Retinal pigment epithelial cell (primary cell): Measurements from ENCODE around the gene CD82.

Source experiments
- DNase-seq: peaks from one replicate; pipeline ENCODE4 v3.0.0-alpha.2; 2010; ENCODE audit warnings: low read depth
- H3K4me3 ChIP-seq: 2 replicates; pipeline ENCODE4 v1.5.1; 2011; ENCODE audit warnings: mild to moderate bottlenecking, low read length, control low read depth, moderate library complexity
- CTCF ChIP-seq: conservative IDR thresholded peaks from 2 replicates; pipeline ENCODE4 v1.5.1; 2011; ENCODE audit warnings: low read depth, low read length, control low read depth, inconsistent platforms

CD82 gene

DNA sequence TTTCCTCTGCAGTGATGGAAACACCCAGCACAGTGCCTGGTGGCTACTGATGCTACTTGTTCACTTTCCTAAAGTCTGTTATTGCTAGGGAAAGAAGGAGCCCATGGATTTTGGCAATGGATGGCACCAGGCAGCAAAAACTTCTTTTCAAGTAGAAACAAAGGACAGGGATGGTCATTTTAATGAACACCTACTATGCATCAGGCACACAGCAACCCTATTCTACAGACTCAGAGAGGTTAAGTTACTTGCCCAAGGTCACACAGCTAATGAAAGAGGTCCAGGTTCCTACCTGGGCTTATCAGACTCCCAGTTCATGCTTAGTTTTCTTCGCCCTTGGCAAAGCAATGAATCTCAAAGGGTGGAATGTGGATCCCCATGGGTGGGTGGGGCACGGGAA lies 36.9 kb upstream of the CD82 start:
- DNase-seq: no peak
- TF ChIP-seq CTCF: no peak
- H3K4me3 ChIP-seq: no peak overlapping the region

- TF ChIP-seq CTCF: no peak
- no peak overlapping the region for H3K4me3 ChIP-seq
- DNase-seq: no peak
Observed at GRCh38 chr11:44529895-44530412, 35.5 kb upstream of the CD82 start.

DNA sequence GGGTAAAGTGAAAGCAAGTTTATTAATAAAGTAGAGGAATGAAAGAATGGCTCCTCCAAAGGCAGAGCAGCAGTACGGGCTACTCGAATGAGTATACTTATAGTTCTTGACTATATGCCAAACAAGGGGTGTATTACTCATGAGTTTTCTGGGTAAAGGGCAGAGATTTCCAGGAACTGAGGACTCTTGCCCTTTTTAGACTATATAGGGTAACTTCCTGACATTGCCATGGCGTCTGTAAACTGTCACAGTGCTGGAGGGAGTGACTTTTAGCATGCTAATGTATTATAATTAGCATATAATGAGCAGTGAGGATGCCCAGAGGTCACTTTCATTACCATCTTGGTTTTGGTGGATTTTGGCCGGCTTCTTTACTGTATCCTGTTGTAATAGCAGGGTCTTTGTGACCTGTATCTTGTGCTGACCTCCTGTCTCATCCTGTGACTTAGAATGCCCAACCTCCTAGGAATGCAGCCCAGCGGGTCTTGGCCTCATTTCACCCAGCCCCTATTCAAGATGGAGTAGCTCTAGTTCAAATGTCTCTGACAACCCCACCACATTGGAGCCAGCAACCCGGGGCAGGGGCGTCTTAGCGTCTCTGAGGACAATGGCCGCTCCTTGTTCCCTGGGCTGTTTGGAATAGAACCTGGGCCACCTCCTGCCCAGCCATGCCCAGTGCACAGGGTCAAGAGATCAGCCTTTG lies 34.9 kb upstream of the CD82 start:
- H3K4me3 ChIP-seq: no peak overlapping the region
- no peak for DNase-seq
- no peak for TF ChIP-seq CTCF

DNA sequence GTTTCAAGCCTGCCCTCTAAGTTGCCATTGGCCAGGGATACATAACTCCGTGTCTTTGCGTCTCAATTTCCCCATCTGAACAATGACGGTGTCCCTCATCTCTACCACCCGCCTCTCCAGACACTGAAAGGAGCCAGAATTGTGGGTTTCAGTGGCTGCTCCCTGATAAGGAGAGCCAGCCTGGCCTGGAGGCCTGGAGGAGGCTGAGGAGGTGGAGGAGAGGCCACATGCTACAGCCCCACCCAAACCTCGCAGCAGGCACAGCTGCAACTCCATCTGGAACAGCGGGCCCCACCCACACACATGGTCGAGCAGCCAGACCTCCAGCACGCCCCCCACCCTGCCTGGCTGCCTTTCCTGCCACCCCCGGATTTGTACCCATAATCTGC lies 34.4 kb upstream of the CD82 start:
- TF ChIP-seq CTCF: no peak
- no peak overlapping the region for H3K4me3 ChIP-seq
- DNase-seq: no peak

DNA sequence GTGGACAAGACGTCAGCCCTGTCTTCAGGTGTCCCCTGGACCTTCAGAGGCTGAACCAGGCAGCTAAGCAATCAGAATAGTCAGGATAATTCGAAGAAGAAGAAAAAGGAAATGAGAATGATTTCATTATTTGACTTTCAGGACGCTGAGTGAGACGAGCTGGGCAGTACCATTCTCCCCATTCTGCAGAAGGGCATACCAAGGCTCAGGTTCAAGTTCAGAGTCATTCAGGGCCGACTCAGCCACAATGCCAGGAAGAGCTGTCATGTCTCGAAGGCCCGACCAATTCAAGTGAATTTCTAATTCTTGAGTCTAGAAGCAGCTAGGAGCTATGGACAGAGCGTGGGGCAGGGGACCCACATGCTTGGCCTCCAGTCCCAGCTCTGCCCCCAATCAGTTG lies 33.8 kb upstream of the CD82 start:
- no peak for DNase-seq
- TF ChIP-seq CTCF: no peak
- no peak overlapping the region for H3K4me3 ChIP-seq

- H3K4me3 ChIP-seq: no peak overlapping the region
- no peak for DNase-seq
- no peak for TF ChIP-seq CTCF
Observed at GRCh38 chr11:44532809-44533208, 32.7 kb upstream of the CD82 start.
